ENCODE measurements around the gene TMEM30A. TPM values are rescaled to one million over a fixed set of nuclear protein-coding genes. Genes with fewer than 3 reads are reported as not detected.

TMEM30A gene
- total and polyA plus RNA-seq, 4 donors, result 33.3 to 71.0 (median 45.4) TPM

GRCh38 chr6:75300531-75300855 is 15.9 kb upstream of the TMEM30A start:
- no peak for DNase-seq (ENCODE audit: low spot score)
- H3K9me3 ChIP-seq (ENCODE audit: control insufficient read depth in 4 of 4, low read length in 3 of 4), result no peaks in the 10 kb centered on the region
- H3K27ac ChIP-seq (ENCODE audit: low read depth in 1 of 2, low read length in 2 of 2), result no peak overlapping the region
- no peak overlapping the region for H3K4me3 ChIP-seq (ENCODE audit: low read depth in 1 of 3, low read length in 3 of 3)
- H3K9ac ChIP-seq (ENCODE audit: low read depth in 1 of 2, low read length in 2 of 2), result no peak overlapping the region
- no peaks in the 10 kb centered on the region for H3K36me3 ChIP-seq (ENCODE audit: control insufficient read depth in 4 of 4, insufficient read depth in 3 of 4, low read depth in 1 of 4, low read length in 3 of 4)
- 68% methylated on average over 1 of the region's 1 CpG for WGBS
- H3K4me1 ChIP-seq (ENCODE audit: control insufficient read depth in 4 of 4, insufficient read depth in 4 of 4, low read length in 3 of 4), result peaks cover 0 to 6% (median under 1%) of the 10 kb centered on the region in 4 donors
- no peaks in the 10 kb centered on the region for H3K27me3 ChIP-seq (ENCODE audit: control insufficient read depth in 4 of 4, insufficient read depth in 4 of 4, low read length in 3 of 4)
- TF ChIP-seq NR2F2 (IDR thresholded peaks at IDR 0.05) (peak; percentile 27), HNF4G (IDR thresholded peaks at IDR 0.05) (no peak), REST (IDR thresholded peaks at IDR 0.05) (no peak)

- H3K36me3 ChIP-seq (ENCODE audit: control insufficient read depth in 4 of 4, insufficient read depth in 3 of 4, low read depth in 1 of 4, low read length in 3 of 4), result no peaks in the 10 kb centered on the region
- TF ChIP-seq RAD21 (IDR thresholded peaks at IDR 0.05) (no peak), HNF4G (IDR thresholded peaks at IDR 0.05) (no peak), NR2F2 (IDR thresholded peaks at IDR 0.05) (no peak), GABPA (IDR thresholded peaks at IDR 0.05 in 1 of 2, conservative IDR thresholded peaks at IDR 0.05 in 1 of 2) (no peak), FOXA2 (IDR thresholded peaks at IDR 0.05) (no peak), YY1 (IDR thresholded peaks at IDR 0.05) (no peak), ZBTB33 (IDR thresholded peaks at IDR 0.05) (no peak)
- no peak overlapping the region for H3K9ac ChIP-seq (ENCODE audit: low read depth in 1 of 2, low read length in 2 of 2)
- H3K27me3 ChIP-seq (ENCODE audit: control insufficient read depth in 4 of 4, insufficient read depth in 4 of 4, low read length in 3 of 4), result no peaks in the 10 kb centered on the region
- WGBS, result 74% methylated on average over 2 of the region's 2 CpGs
- H3K4me3 ChIP-seq (ENCODE audit: low read depth in 1 of 3, low read length in 3 of 3), result no peak overlapping the region
- H3K27ac ChIP-seq (ENCODE audit: low read depth in 1 of 2, low read length in 2 of 2), result no peak overlapping the region
- peaks cover 0 to 6% (median under 1%) of the 10 kb centered on the region in 4 donors for H3K4me1 ChIP-seq (ENCODE audit: control insufficient read depth in 4 of 4, insufficient read depth in 4 of 4, low read length in 3 of 4)
- DNase-seq (ENCODE audit: low spot score), result no peak
- H3K9me3 ChIP-seq (ENCODE audit: control insufficient read depth in 4 of 4, low read length in 3 of 4), result no peaks in the 10 kb centered on the region
These were observed 15.4 kb upstream of the TMEM30A start for GRCh38 chr6:75299801-75300530.

GRCh38 chr6:75296811-75297779 is 12.5 kb upstream of the TMEM30A start:
- WGBS, result 9% methylated on average over 3 of the region's 3 CpGs
- peaks cover 0 to 3% (median 0%) of the 10 kb centered on the region in 4 donors for H3K36me3 ChIP-seq (ENCODE audit: control insufficient read depth in 4 of 4, insufficient read depth in 3 of 4, low read depth in 1 of 4, low read length in 3 of 4)
- no peak overlapping the region for H3K27ac ChIP-seq (ENCODE audit: low read depth in 1 of 2, low read length in 2 of 2)
- H3K27me3 ChIP-seq (ENCODE audit: control insufficient read depth in 4 of 4, insufficient read depth in 4 of 4, low read length in 3 of 4), result no peaks in the 10 kb centered on the region
- peak; percentile 89 to 90 for TF ChIP-seq RAD21 (IDR thresholded peaks at IDR 0.05)
- no peak for TF ChIP-seq MAX (IDR thresholded peaks at IDR 0.05)
- no peak for TF ChIP-seq ZBTB33 (IDR thresholded peaks at IDR 0.05)
- TF ChIP-seq JUND (IDR thresholded peaks at IDR 0.05), result peak in 1 of 2 donors; percentile 9
- TF ChIP-seq CTCF (IDR thresholded peaks at IDR 0.05; ENCODE audit: low read depth, low read length, missing input control), result peak; percentile 66
- TF ChIP-seq YY1 (IDR thresholded peaks at IDR 0.05), result no peak
- no peak for TF ChIP-seq HNF4A (conservative IDR thresholded peaks at IDR 0.05)
- no peaks in the 10 kb centered on the region for H3K9me3 ChIP-seq (ENCODE audit: control insufficient read depth in 4 of 4, low read length in 3 of 4)
- H3K9ac ChIP-seq (ENCODE audit: low read depth in 1 of 2, low read length in 2 of 2), result no peak overlapping the region
- DNase-seq (ENCODE audit: low spot score), result no peak
- no peak overlapping the region for H3K4me3 ChIP-seq (ENCODE audit: low read depth in 1 of 3, low read length in 3 of 3)
- H3K4me1 ChIP-seq (ENCODE audit: control insufficient read depth in 4 of 4, insufficient read depth in 4 of 4, low read length in 3 of 4), result peaks cover 0 to 2% (median 0%) of the 10 kb centered on the region in 4 donors

Data from liver (tissue), 9 donors.